ENCODE measurements around the gene IMPG1.

GRCh38 chr6:76003686-76004085 lies 68.8 kb downstream of the IMPG1 start:
- no peak for TF ChIP-seq POLR2AphosphoS5 (IDR thresholded peaks at IDR 0.05; ENCODE audit: low read depth)
- no peak for TF ChIP-seq CTCF (IDR thresholded peaks at IDR 0.05; ENCODE audit: insufficient read depth, low read length)

Data from HL-60 (cell line).